NCI-H2196 (cell line): ENCODE data around the gene ATP8A2.

Experiments
- DNase-seq: peaks from one replicate; lab custom pipeline; 2025; ENCODE audit not compliant: unreplicated experiment; lab: John Stamatoyannopoulos, UW

ATP8A2 gene

DNA sequence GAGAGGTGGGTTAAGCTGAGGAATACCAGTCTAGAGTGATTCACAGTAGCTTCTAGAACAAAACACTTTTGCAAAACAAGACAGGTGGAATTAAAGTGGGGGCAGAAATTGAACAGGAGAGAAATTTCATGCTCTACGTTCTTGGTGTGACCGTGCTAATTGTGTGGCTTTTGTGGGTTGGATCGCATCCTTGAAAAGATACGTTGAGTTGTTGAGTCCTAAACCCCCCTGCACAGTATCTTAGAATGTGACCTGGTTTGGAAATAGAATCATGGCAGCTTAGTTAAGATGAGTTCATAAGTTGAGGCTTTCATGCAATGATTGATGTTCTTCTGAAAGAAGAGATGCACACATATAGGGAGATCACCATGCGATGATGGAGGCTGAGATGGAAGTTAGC lies 308.2 kb downstream of the ATP8A2 start:
- DNase-seq = no peak

- DNase-seq = no peak
These were observed 310.5 kb downstream of the ATP8A2 start for GRCh38 chr13:25682276-25682675.

- DNase-seq = no peak
These were observed 311.3 kb downstream of the ATP8A2 start for GRCh38 chr13:25683056-25683455.

GRCh38 chr13:25683662-25684370 lies 312.0 kb downstream of the ATP8A2 start:
- no peak for DNase-seq

GRCh38 chr13:25684491-25684890 lies 312.7 kb downstream of the ATP8A2 start:
- no peak for DNase-seq

GRCh38 chr13:25686831-25687470 lies 315.2 kb downstream of the ATP8A2 start:
- DNase-seq = peak; percentile 81

DNA sequence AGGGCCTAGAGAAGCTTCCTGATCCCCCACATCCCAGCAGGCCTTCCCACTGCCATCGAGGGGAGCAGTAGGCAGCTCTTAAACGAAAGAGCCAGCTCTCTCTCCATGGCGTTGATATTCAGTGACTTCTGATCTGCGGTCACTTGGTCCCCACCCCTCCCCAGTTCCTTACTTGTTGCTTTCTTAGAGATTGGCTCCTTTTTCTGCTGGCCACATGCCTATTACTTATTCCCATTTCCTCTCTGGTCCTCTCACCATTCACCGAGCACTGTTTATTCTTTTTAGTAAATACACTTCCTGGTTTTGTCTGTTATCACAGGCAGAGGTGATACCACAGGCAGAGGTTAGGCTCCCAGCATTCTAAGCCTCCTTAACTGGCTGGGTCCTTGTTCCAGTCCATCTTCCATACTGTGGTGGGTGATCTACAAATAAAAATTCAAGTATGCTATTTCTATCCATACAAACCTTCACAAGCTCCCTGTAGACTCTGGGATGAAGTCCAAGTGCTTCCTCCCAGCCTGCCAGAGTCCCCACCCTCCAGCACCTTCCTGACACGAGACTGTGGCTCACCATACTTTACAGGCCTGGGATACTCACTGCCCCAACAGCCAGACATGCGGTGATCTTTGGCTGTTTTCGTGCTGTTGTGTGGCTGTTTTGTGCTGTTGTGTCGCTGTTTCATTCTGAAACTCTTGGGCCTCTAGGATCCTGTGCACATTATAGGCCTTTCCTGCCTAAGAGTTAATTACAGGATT lies 315.9 kb downstream of the ATP8A2 start:
- peak; percentile 74 for DNase-seq

DNA sequence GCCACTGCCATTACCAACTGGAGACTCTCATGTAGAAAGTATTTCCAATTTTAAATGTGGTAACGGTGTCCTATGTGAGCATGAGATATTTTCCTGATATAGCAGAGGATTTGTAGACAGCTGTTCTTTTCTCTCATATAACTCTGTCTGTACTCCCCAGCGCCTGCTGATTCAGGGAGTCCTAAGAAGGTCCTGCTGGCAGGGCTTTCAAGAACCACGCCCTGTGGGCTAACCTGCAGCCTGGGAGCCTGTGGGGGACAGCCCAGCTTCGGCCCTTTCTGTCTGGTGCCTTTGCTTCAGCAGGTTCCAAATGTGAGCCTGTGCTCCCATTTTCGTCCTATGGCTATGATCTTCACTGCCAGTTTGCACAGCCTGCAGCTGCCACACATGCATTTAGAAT lies 316.8 kb downstream of the ATP8A2 start:
- DNase-seq = no peak

- DNase-seq = no peak
These were observed 317.8 kb downstream of the ATP8A2 start for GRCh38 chr13:25689539-25689938.

GRCh38 chr13:25690582-25690981 lies 318.8 kb downstream of the ATP8A2 start:
- DNase-seq = no peak

DNA sequence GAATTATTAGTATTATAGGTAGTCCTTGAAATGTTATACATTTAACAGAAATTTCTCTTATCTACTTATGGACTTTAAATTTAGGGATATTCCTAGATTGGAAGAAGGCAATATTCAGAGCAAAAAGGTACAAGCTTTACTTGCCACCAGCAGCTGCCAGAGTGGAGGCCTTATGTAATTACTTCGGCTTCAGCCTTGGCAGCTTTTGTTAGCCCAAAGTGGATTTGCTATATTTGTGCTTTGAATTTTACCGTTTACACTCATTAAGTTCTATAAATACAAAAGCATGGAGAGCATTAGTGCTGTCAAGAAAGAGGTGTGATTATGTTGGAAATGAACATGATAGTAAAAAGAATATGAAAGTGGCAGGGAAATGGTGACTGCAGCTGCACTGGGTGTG lies 319.9 kb downstream of the ATP8A2 start:
- DNase-seq = no peak

DNA sequence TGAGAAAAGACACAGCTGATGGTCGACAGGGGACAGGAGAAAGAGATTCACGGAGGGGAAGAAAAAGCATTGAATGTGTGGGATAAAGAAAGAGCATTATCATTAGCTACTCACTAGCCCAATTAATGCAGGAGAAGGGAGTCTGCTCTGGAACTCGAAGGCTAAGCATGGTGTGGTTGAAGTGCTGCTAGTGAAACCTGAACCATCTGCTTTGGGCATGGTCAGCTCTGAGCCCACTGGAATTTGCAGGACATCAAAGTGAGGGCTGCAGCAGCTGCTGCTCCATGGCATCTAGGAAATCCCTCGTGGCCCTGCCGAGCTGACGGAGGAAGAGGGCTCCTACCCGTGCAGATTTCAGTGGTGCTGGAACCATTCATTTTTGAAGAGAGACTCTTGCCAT lies 320.3 kb downstream of the ATP8A2 start:
- DNase-seq = peak; percentile 27

GRCh38 chr13:25699056-25699455 lies 327.3 kb downstream of the ATP8A2 start:
- DNase-seq = no peak

DNA sequence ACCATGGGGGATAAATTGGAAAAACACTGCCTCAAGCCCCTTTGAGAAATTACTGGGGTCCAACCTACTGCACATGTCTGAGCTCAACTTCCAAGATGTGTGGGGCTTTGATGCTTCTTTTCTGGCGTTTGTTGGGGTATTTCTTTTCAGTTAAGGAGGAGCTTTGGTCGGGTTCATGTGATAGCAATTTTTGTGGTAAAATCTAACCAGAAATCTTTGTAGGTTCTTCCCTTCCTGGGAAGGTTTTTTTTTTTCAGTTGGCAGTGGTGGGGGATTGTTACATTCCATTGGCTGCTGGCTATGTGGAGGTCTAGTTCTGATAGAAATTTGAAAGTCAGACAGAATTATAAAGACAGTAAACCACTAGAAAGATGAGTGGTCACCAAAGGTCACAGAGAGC lies 327.8 kb downstream of the ATP8A2 start:
- DNase-seq = no peak

DNA sequence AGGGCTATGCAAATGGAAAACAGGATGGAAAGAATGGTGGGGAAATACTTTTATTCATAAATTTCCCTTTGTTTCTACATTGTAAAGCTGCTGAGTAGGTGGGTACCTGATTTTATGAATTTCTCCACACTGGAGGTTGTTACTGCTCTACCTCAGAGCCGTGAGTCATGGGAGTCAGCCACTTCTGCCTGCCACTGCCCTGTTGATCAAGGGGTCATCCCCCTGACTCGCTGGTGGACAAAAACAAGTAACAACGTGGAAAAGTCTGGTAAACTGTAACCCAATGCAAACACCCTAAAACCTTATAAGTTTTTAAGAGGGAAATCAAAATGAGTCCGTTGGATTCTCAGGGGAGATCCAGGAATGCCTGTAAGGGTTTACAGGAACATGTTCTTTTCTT lies 329.5 kb downstream of the ATP8A2 start:
- DNase-seq = no peak

DNA sequence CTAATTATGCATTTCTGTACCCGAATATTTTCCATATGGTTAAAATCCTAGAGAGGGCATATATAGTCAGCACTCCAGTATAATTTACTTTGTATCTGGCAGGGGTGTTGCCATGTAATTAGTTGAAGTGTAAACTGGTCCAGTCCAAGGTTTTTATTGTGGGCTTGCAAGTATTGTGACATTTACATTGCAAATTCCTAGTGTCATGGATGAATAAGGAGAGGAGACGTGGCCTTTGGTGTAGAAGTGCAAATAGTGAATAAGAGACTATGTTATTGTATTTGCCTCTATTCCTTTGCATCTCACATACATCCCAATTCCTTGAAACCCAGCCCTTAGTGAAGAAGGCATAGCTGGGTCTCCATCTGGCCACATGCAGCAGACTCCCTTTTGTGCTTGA lies 330.6 kb downstream of the ATP8A2 start:
- DNase-seq = no peak

DNA sequence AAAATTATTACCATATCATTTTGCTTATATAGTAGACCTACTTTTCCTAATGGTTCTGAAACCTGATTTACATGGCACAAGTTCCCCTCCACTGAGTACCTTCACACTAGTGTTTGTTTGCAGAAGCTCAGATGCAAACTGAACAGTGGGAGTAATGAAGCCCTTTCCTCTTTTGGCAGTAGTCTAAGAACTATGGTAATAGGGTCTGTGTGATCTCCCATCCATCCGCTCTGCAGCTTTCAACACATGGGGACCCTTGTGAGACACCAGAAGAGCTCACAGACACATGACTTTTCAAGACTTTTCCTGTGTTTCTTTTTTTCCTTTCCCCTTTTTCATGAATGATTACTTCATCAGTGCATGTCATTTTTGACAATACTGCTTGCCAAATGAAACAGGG lies 336.0 kb downstream of the ATP8A2 start:
- DNase-seq = no peak

DNA sequence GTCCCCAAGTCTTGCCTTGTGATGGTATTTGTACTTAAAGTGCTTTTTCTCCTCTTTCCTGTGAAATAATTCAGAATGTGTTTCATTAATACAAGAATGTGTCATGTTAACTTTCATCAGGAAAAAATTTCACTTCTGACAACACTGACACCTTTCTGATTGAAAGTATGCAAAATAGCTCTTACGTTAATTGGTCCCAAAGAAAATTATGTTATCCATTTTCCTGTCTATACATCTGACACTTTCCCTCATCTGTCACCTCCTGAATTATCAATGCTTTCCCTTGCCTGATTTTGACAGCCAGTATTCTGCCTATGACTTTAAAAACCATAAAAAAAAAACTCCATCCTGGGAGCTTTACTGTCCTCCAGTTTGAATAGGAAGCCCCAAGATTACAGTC lies 336.5 kb downstream of the ATP8A2 start:
- no peak for DNase-seq

GRCh38 chr13:25709088-25709487 lies 337.3 kb downstream of the ATP8A2 start:
- no peak for DNase-seq

DNA sequence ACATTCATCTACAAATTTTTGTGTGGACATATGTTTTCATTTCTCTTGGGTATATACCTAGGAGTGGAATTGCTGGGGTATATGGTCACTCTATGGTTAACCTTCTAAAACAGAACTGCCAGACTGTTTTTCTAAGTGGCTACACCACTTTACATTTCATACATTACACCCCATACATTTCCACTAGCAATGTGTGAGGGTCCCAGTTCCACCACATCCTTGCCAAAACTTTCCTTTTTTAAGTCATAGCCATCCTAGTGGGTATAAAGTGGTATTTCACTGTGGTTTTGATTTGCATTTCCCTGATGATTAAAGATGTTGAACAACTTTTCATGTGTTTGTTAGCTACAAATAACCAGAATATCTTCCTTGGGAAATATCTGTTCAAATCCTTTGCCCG lies 344.0 kb downstream of the ATP8A2 start:
- no peak for DNase-seq

DNA sequence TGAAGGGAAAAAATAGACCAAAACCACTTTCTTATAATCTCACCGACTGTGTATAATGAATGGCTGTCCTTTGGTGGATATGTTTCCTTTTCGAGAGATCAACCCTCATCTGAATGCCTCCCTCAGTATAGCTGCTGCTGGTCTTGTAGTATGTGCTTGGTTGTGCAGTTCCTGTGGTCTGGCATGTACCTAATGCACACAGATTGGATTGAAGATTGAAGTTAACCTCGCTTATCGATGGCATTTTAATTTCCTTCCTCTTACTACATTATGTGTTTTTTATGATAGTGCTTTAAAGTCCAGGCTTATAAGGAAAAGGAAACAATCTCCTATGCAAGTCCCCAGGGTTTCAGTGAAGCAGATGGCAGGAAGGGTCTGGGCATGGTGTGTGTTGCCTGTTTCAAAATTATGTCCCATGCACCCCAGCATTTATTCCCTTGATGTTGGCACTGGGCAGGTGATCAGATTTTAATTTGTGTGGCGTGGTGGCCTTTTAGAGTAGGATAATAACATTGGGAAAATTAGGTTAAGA lies 346.0 kb downstream of the ATP8A2 start:
- no peak for DNase-seq

GRCh38 chr13:25719666-25720065 lies 347.9 kb downstream of the ATP8A2 start:
- no peak for DNase-seq
